ENCODE results near the gene SPIRE2.

DNA sequence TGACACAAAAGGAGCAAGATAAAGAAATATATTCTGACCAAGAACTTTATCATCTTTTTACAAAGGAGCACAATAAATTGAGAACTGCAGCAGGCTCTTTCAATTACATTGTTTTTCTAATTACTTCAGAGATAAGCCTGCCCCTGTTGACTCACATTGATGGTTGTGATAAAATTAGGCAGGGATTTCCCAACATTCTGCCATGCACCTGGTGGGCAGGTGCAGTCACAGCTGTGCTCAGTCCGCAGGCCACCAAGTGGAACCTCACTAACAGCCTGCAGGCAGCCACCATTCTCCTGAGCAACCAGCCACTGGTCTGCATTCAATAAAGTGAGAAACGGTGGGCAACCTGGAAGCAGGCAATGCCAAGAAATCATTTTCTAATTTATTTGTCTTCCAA lies 17.0 kb upstream of the SPIRE2 start:
- TF ChIP-seq, protein P1, sequence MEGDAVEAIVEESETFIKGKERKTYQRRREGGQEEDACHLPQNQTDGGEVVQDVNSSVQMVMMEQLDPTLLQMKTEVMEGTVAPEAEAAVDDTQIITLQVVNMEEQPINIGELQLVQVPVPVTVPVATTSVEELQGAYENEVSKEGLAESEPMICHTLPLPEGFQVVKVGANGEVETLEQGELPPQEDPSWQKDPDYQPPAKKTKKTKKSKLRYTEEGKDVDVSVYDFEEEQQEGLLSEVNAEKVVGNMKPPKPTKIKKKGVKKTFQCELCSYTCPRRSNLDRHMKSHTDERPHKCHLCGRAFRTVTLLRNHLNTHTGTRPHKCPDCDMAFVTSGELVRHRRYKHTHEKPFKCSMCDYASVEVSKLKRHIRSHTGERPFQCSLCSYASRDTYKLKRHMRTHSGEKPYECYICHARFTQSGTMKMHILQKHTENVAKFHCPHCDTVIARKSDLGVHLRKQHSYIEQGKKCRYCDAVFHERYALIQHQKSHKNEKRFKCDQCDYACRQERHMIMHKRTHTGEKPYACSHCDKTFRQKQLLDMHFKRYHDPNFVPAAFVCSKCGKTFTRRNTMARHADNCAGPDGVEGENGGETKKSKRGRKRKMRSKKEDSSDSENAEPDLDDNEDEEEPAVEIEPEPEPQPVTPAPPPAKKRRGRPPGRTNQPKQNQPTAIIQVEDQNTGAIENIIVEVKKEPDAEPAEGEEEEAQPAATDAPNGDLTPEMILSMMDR (optimal IDR thresholded peaks at IDR 0.05 in 1 of 3, IDR thresholded peaks at IDR 0.05 in 1 of 3, conservative IDR thresholded peaks at IDR 0.05 in 1 of 3; ENCODE audit: extremely low read depth in 1 of 3, insufficient read depth in 2 of 3, low read length in 3 of 3) = no peak
- no peak for TF ChIP-seq EZH2 (IDR thresholded peaks at IDR 0.05; ENCODE audit: low read length)
